Measurements from ENCODE around the gene UBQLN3. TPM values are rescaled to one million over a fixed set of nuclear protein-coding genes. Genes with fewer than 3 reads are reported as not detected.
A peak's percentile ranks its signal among the peaks of the same experiment; 100 is the strongest.

UBQLN3 gene
- polyA plus RNA-seq, 3 donors, result not detected

- DNase-seq (ENCODE audit: low read depth in 3 of 3, low spot score in 2 of 3), result no peak
Measured at GRCh38 chr11:5507177-5507932, 2.4 kb downstream of the UBQLN3 start.

GRCh38 chr11:5505363-5506048, 4.3 kb downstream of the UBQLN3 start:
- DNase-seq (ENCODE audit: low read depth in 3 of 3, low spot score in 2 of 3), result no peak

GRCh38 chr11:5504403-5504921, 5.3 kb downstream of the UBQLN3 start:
- peak in 1 of 3 donors; percentile 3 for DNase-seq (ENCODE audit: low read depth in 3 of 3, low spot score in 2 of 3)

GRCh38 chr11:5500393-5500801, 9.4 kb downstream of the UBQLN3 start:
- no peak for DNase-seq (ENCODE audit: low read depth in 3 of 3, low spot score in 2 of 3)

GRCh38 chr11:5499671-5500070, 10.1 kb downstream of the UBQLN3 start:
- no peak for DNase-seq (ENCODE audit: low read depth in 3 of 3, low spot score in 2 of 3)

- DNase-seq (ENCODE audit: low read depth in 3 of 3, low spot score in 2 of 3), result no peak
Measured at GRCh38 chr11:5489576-5490357, 20.0 kb downstream of the UBQLN3 start.

GRCh38 chr11:5488798-5489399, 20.9 kb downstream of the UBQLN3 start:
- DNase-seq (ENCODE audit: low read depth in 3 of 3, low spot score in 2 of 3), result no peak

- no peak for DNase-seq (ENCODE audit: low read depth in 3 of 3, low spot score in 2 of 3)
Measured at GRCh38 chr11:5488385-5488784, 21.4 kb downstream of the UBQLN3 start, which contains the start of gene OR52D1. TSS of gene OR52D1 (plus strand) at chr11:5488685. CDS start at chr11:5488707, 22 bp downstream.

- DNase-seq (ENCODE audit: low read depth in 3 of 3, low spot score in 2 of 3), result no peak
Measured at GRCh38 chr11:5486421-5486820, 23.3 kb downstream of the UBQLN3 start.

- no peak for DNase-seq (ENCODE audit: low read depth in 3 of 3, low spot score in 2 of 3)
Measured at GRCh38 chr11:5486003-5486402, 23.8 kb downstream of the UBQLN3 start.

- DNase-seq (ENCODE audit: low read depth in 3 of 3, low spot score in 2 of 3), result peak in 2 of 3 donors; percentile 2 to 3
Measured at GRCh38 chr11:5476186-5476819, 33.5 kb downstream of the UBQLN3 start.

- no peak for DNase-seq (ENCODE audit: low read depth in 3 of 3, low spot score in 2 of 3)
Measured at GRCh38 chr11:5473921-5474320, 35.8 kb downstream of the UBQLN3 start.

GRCh38 chr11:5467527-5467926, 42.2 kb downstream of the UBQLN3 start:
- DNase-seq (ENCODE audit: low read depth in 3 of 3, low spot score in 2 of 3), result no peak

- DNase-seq (ENCODE audit: low read depth in 3 of 3, low spot score in 2 of 3), result no peak
Measured at GRCh38 chr11:5460983-5461621, 48.7 kb downstream of the UBQLN3 start.

Other genes starting within 250 kb of the UBQLN3 start
- 10 to 100 TPM in 1 of 3 donors, 1 to 10 TPM in 2; 7.4 to 13.8 (median 8.1) TPM for gene HBE1, start 240.0 kb downstream of the UBQLN3 start, polyA plus RNA-seq (ENCODE audit: insufficient read length in 3 of 3)
- under 1 TPM in 1 of 3 donors, not detected in 2; 0.22 TPM for gene OR51B4, start 208.0 kb downstream of the UBQLN3 start, polyA plus RNA-seq (ENCODE audit: insufficient read length in 3 of 3)
- not detected for gene OR51B2, start 185.7 kb downstream of the UBQLN3 start, polyA plus RNA-seq (ENCODE audit: insufficient read length in 3 of 3)
- gene OR51B5, start 166.4 kb downstream of the UBQLN3 start, polyA plus RNA-seq (ENCODE audit: insufficient read length in 3 of 3), result under 1 TPM; 0.14 to 0.49 (median 0.14) TPM
- gene OR51B6, start 158.4 kb downstream of the UBQLN3 start, polyA plus RNA-seq (ENCODE audit: insufficient read length in 3 of 3), result not detected
- gene OR51M1, start 126.1 kb downstream of the UBQLN3 start, polyA plus RNA-seq (ENCODE audit: insufficient read length in 3 of 3), result not detected
- not detected for gene OR51Q1, start 87.8 kb downstream of the UBQLN3 start, polyA plus RNA-seq (ENCODE audit: insufficient read length in 3 of 3)
- not detected for gene OR51I1, start 68.4 kb downstream of the UBQLN3 start, polyA plus RNA-seq (ENCODE audit: insufficient read length in 3 of 3)
- not detected for gene OR51I2, start 60.6 kb downstream of the UBQLN3 start, polyA plus RNA-seq (ENCODE audit: insufficient read length in 3 of 3)
- gene OR52D1, start 21.3 kb downstream of the UBQLN3 start, polyA plus RNA-seq (ENCODE audit: insufficient read length in 3 of 3), result not detected
- gene UBQLNL, start 6.7 kb upstream of the UBQLN3 start, polyA plus RNA-seq (ENCODE audit: insufficient read length in 3 of 3), result under 1 TPM; 0.43 to 0.57 (median 0.43) TPM
- gene OR52H1, start 38.6 kb upstream of the UBQLN3 start, polyA plus RNA-seq (ENCODE audit: insufficient read length in 3 of 3), result not detected
- not detected for gene OR52B6, start 70.9 kb upstream of the UBQLN3 start, polyA plus RNA-seq (ENCODE audit: insufficient read length in 3 of 3)
- gene TRIM6, start 86.7 kb upstream of the UBQLN3 start, polyA plus RNA-seq (ENCODE audit: insufficient read length in 3 of 3), result 10 to 100 TPM; 15.8 to 64.3 (median 50.1) TPM
- 10 to 100 TPM in 1 of 3 donors, 1 to 10 TPM in 2; 6.7 to 11.4 (median 8.8) TPM for gene TRIM34, start 115.0 kb upstream of the UBQLN3 start, polyA plus RNA-seq (ENCODE audit: insufficient read length in 3 of 3)
- gene TRIM5, start 175.1 kb upstream of the UBQLN3 start, polyA plus RNA-seq (ENCODE audit: insufficient read length in 3 of 3), result 10 to 100 TPM; 35.7 to 44.1 (median 44.0) TPM
- gene TRIM22, start 179.8 kb upstream of the UBQLN3 start, polyA plus RNA-seq (ENCODE audit: insufficient read length in 3 of 3), result 1 to 10 TPM; 7.0 to 9.9 (median 7.3) TPM
- gene OR56B1, start 226.5 kb upstream of the UBQLN3 start, polyA plus RNA-seq (ENCODE audit: insufficient read length in 3 of 3), result not detected
- not detected for gene OR52N4, start 244.3 kb upstream of the UBQLN3 start, polyA plus RNA-seq (ENCODE audit: insufficient read length in 3 of 3)